IMR-90 (cell line): ENCODE data around the gene ALOX15. TPM values are rescaled to one million over a fixed set of nuclear protein-coding genes. Genes with fewer than 3 reads are reported as not detected.

Experiments
- ATAC-seq: fragments of 200-7000 bp; cut with Tn5 transposase; 2 replicates; pipeline ENCODE4 v1.9.1; 2020; ENCODE audit warnings: low read depth, mild to moderate bottlenecking, moderate library complexity
- BruUV-seq: library from RNA; stranded (reverse); fragments of 400-500 nt; replicated peaks from 2 replicates; lab custom pipeline; 2021; lab: Mats Ljungman, UMichigan
- CTCF ChIA-PET: fragments of 300-600 bp; formaldehyde crosslinking; extraction: SDS; loops from one replicate; lab custom pipeline; 2021; ENCODE audit warnings: antibody characterized with exemption; lab: Yijun Ruan, JAX
- POLR2A ChIA-PET: fragments of 300-600 bp; sonication (Branson Sonifier 250); formaldehyde crosslinking; loops from one replicate; lab custom pipeline; 2022; ENCODE audit warnings: antibody characterized with exemption; ENCODE audit not compliant: unreplicated experiment; lab: Charles Lee
- DNase-seq: peaks from one replicate; pipeline ENCODE4 v3.0.0; 2013
- H2AFZ ChIP-seq: replicated peaks from 2 replicates; pipeline ENCODE3; 2013; ENCODE audit warnings: low read length, mild to moderate bottlenecking; ENCODE audit not compliant: poor library complexity
- H2AK5ac ChIP-seq: 2 replicates; pipeline ENCODE4 v1.6.1; 2013; ENCODE audit warnings: low read depth, low read length, inconsistent platforms
- H2AK9ac ChIP-seq: replicated peaks from 2 replicates; pipeline ENCODE3; 2013; ENCODE audit warnings: mild to moderate bottlenecking, low read depth, low read length, moderate library complexity; ENCODE audit not compliant: poor library complexity
- H2BK120ac ChIP-seq: 2 replicates; pipeline ENCODE4 v1.6.1; 2013; ENCODE audit warnings: low read depth, low read length, inconsistent platforms
- H2BK15ac ChIP-seq: 3 replicates; pipeline ENCODE4 v1.6.1; 2013; ENCODE audit warnings: low read depth, low read length, inconsistent platforms
- H2BK20ac ChIP-seq: 2 replicates; pipeline ENCODE4 v1.6.1; 2013; ENCODE audit warnings: low read depth, mild to moderate bottlenecking, inconsistent platforms, low read length, moderate library complexity
- H2BK5ac ChIP-seq: 2 replicates; pipeline ENCODE4 v1.6.1; 2013; ENCODE audit warnings: mild to moderate bottlenecking, low read depth, low read length, inconsistent platforms; ENCODE audit not compliant: poor library complexity, severe bottlenecking
- H3K14ac ChIP-seq: replicated peaks from 2 replicates; pipeline ENCODE4 v1.6.1; 2013; ENCODE audit warnings: low read depth, low read length, inconsistent platforms
- H3K18ac ChIP-seq: 2 replicates; pipeline ENCODE4 v1.6.1; 2013; ENCODE audit warnings: low read depth, low read length, control low read depth
- H3K23ac ChIP-seq: 2 replicates; pipeline ENCODE4 v1.6.1; 2013; ENCODE audit warnings: low read depth, low read length, inconsistent platforms
- H3K27ac ChIP-seq: 2 replicates; pipeline ENCODE4 v1.5.1; 2013; ENCODE audit warnings: mild to moderate bottlenecking, control low read depth, low read length; ENCODE audit not compliant: insufficient read depth
- H3K27me3 ChIP-seq: 2 replicates; pipeline ENCODE4 v1.6.1; 2013; ENCODE audit warnings: low read length; ENCODE audit not compliant: control insufficient read depth, insufficient read depth
- H3K36me3 ChIP-seq: 2 replicates; pipeline ENCODE4 v1.6.1; 2013; ENCODE audit warnings: low read length, mixed read lengths; ENCODE audit not compliant: control insufficient read depth, insufficient read depth
- H3K4ac ChIP-seq: 2 replicates; pipeline ENCODE4 v1.6.1; 2013; ENCODE audit warnings: low read depth, low read length, inconsistent platforms
- H3K4me1 ChIP-seq: 2 replicates; pipeline ENCODE4 v1.6.1; 2013; ENCODE audit warnings: low read length, mixed read lengths; ENCODE audit not compliant: control insufficient read depth, insufficient read depth
- H3K4me2 ChIP-seq: 2 replicates; pipeline ENCODE4 v1.6.1; 2013; ENCODE audit warnings: low read depth, mild to moderate bottlenecking, control low read depth, low read length, moderate library complexity
- H3K4me3 ChIP-seq: 2 replicates; pipeline ENCODE4 v1.5.1; 2013; ENCODE audit warnings: low read depth, mild to moderate bottlenecking, control low read depth, low read length, moderate library complexity; ENCODE audit not compliant: insufficient read depth
- H3K56ac ChIP-seq: 2 replicates; pipeline ENCODE4 v1.6.1; 2013; ENCODE audit warnings: low read length, inconsistent platforms; ENCODE audit not compliant: insufficient read depth; ENCODE audit errors: extremely low read depth
- H3K79me1 ChIP-seq, 2 experiments: 2 replicates each; pipeline ENCODE4 v1.6.1; 2013; ENCODE audit warnings: low read length in 2 of 2, inconsistent platforms in 1 of 2, low read depth in 1 of 2
- H3K9ac ChIP-seq: 2 replicates; pipeline ENCODE4 v1.6.1; 2013; ENCODE audit warnings: low read depth, low read length, control low read depth
- H3K9me1 ChIP-seq: 2 replicates; pipeline ENCODE4 v1.6.1; 2013; ENCODE audit warnings: low read length, inconsistent platforms; ENCODE audit not compliant: insufficient read depth
- H3K9me3 ChIP-seq: 2 replicates; pipeline ENCODE4 v1.6.1; 2013; ENCODE audit warnings: low read length; ENCODE audit not compliant: control insufficient read depth, insufficient read depth
- H4K20me1 ChIP-seq: 2 replicates; pipeline ENCODE4 v1.6.1; 2013; ENCODE audit warnings: low read length, inconsistent platforms; ENCODE audit not compliant: insufficient read depth
- H4K5ac ChIP-seq: 2 replicates; pipeline ENCODE4 v1.6.1; 2013; ENCODE audit warnings: mild to moderate bottlenecking, low read depth, low read length, control low read depth
- H4K8ac ChIP-seq, 2 experiments: 2 replicates each; pipeline ENCODE4 v1.6.1; 2013; ENCODE audit warnings: low read depth in 2 of 2, low read length in 2 of 2, control low read depth in 1 of 2, inconsistent platforms in 1 of 2
- H4K91ac ChIP-seq: 2 replicates; pipeline ENCODE4 v1.6.1; 2013; ENCODE audit warnings: low read depth, low read length, inconsistent platforms; ENCODE audit not compliant: insufficient read depth
- CEBPB ChIP-seq: IDR thresholded peaks from 2 replicates; pipeline ENCODE4 v1.6.1; 2012; ENCODE audit warnings: low read depth, low read length, improper control_type of control experiment
- RFX5 ChIP-seq: IDR thresholded peaks from 2 replicates; pipeline ENCODE4 v1.8.0; 2012; ENCODE audit warnings: low read depth, mild to moderate bottlenecking, low read length, moderate library complexity
- WGBS, 2 experiments: methylation state at CpG; one replicate each; pipeline versions ENCODE4 v1.1.5 to v1.1.7; 2013; ENCODE audit warnings: missing lambda C conversion rate in 2 of 2; ENCODE audit not compliant: insufficient read length in 1 of 2; ENCODE audit errors: extremely low coverage in 2 of 2; 5-methylcytosine and 5-hydroxymethylcytosine counted together
- dilution Hi-C: fragments of 300-500 bp; cut with HindIII; formaldehyde crosslinking; loops from one replicate; pipeline ENCODE4 v1.14.3; 2018; ENCODE audit warnings: low sequenced_read_pairs; ENCODE audit not compliant: unreplicated experiment
- in situ Hi-C: fragments of 300-500 bp; cut with MboI; formaldehyde crosslinking; loops from 3 replicates; pipeline ENCODE4 v1.14.3; 2019; ENCODE audit warnings: low sequenced_read_pairs, inconsistent platforms, mixed read lengths
- intact Hi-C: fragments of 100-400 bp; cut with micrococcal nuclease; formaldehyde crosslinking; loops from 2 replicates; pipeline ENCODE4 v1.10.0; 2022
- polyA plus RNA-seq, 3 experiments: library from polyadenylated mRNA; depleted of rRNA; stranded (reverse); fragments of >200 nt; gene quantifications; 2 replicates each; pipeline ENCODE4 v1.2.3, GENCODE V29; 2012; ENCODE audit warnings: low replicate concordance in 1 of 3
- total RNA-seq: library from RNA; depleted of rRNA; stranded (reverse); fragments of >200 nt; gene quantifications from 2 replicates; pipeline ENCODE4 v1.2.3, GENCODE V29; 2012

The ALOX15 gene
- total and polyA plus RNA-seq, 2 of the 4 experiments (the other 2 are of a cell fraction), result not detected

GRCh38 chr17:4666296-4666695 lies 24.8 kb upstream of the ALOX15 start:
- dilution Hi-C loops (no loop called here), in situ Hi-C loops (no loop called here), intact Hi-C loops (no loop called here)
- CTCF ChIA-PET, result no interaction called here
- H3K4me2 ChIP-seq, result no peak overlapping the region
- H3K9ac ChIP-seq, result no peak overlapping the region
- no peak overlapping the region for H3K4me3 ChIP-seq
- no peak overlapping the region for H3K56ac ChIP-seq
- H2BK120ac ChIP-seq, result no peak overlapping the region
- no peaks in the 10 kb centered on the region for H3K9me3 ChIP-seq
- no peaks in the 10 kb centered on the region for H3K4me1 ChIP-seq
- BruUV-seq, result no TSS peak
- H2AK9ac ChIP-seq, result no peak overlapping the region
- no peak overlapping the region for H3K4ac ChIP-seq
- peaks cover 6% of the 10 kb centered on the region for H3K36me3 ChIP-seq
- H4K5ac ChIP-seq, result no peak overlapping the region
- POLR2A ChIA-PET, result no interaction called here
- H3K79me1 ChIP-seq, result no peaks in the 10 kb centered on the region
- H3K14ac ChIP-seq, result no peak overlapping the region
- no peak overlapping the region for H2AFZ ChIP-seq
- H2BK5ac ChIP-seq, result no peak overlapping the region
- no CpG with 5 or more reads among the region's 5 CpGs for WGBS, 2 experiments
- H4K20me1 ChIP-seq, result no peaks in the 10 kb centered on the region
- H4K91ac ChIP-seq, result no peak overlapping the region
- H3K18ac ChIP-seq, result no peak overlapping the region
- no peak overlapping the region for H2BK20ac ChIP-seq
- no peak overlapping the region for H3K27ac ChIP-seq
- H3K27me3 ChIP-seq, result peaks cover 22% of the 10 kb centered on the region
- no peak overlapping the region for H2BK15ac ChIP-seq
- DNase-seq (peak; percentile 34), ATAC-seq (peak; percentile 29; the same call in 1 of the 2 replicates)
- 0 out of 2 replicates have a peak, but pooled peaks have one; percentile 9 for TF ChIP-seq CEBPB
- TF ChIP-seq RFX5, result no peak
- no peak overlapping the region for H4K8ac ChIP-seq
- no peak overlapping the region for H3K23ac ChIP-seq
- H3K9me1 ChIP-seq, result no peaks in the 10 kb centered on the region
- H2AK5ac ChIP-seq, result no peak overlapping the region
